A673 (cell line): ENCODE measurements around the gene TELO2. TPM values are rescaled to one million over a fixed set of nuclear protein-coding genes. Genes with fewer than 3 reads are reported as not detected.
A peak's percentile ranks its signal among the peaks of the same experiment; 100 is the strongest.

Experiments used
- BruUV-seq: library from RNA; stranded (reverse); fragments of 400-500 nt; replicated peaks from 2 replicates; lab custom pipeline; 2021; lab: Mats Ljungman, UMichigan
- CTCF ChIA-PET: fragments of 300-600 bp; sonication (Branson Sonifier 250); formaldehyde crosslinking; loops from one replicate; lab custom pipeline; 2022; ENCODE audit warnings: antibody characterized with exemption; lab: Charles Lee
- POLR2A ChIA-PET: fragments of 300-600 bp; sonication (Branson Sonifier 250); formaldehyde crosslinking; loops from one replicate; lab custom pipeline; 2022; ENCODE audit warnings: antibody characterized with exemption; ENCODE audit not compliant: low non-redundant PET; lab: Charles Lee
- DNase-seq: peaks from one replicate; pipeline ENCODE4 v3.0.0-alpha.2; 2015; ENCODE audit warnings: low spot score
- H3K27ac ChIP-seq: fragments of 200-600 bp; sonication (generic); 2 replicates; pipeline ENCODE4 v1.5.1; 2016; ENCODE audit warnings: mixed run types, low read depth, mild to moderate bottlenecking, mixed read lengths, antibody characterized with exemption, low read length; ENCODE audit not compliant: poor library complexity, severe bottlenecking
- H3K27me3 ChIP-seq: fragments of 200-600 bp; sonication (generic); replicated peaks from 2 replicates; pipeline ENCODE4 v1.6.1; 2017; ENCODE audit warnings: mixed run types, low read depth, mild to moderate bottlenecking, mixed read lengths, antibody characterized with exemption, low read length; ENCODE audit not compliant: insufficient read depth, poor library complexity
- H3K36me3 ChIP-seq: fragments of 200-600 bp; sonication (generic); 2 replicates; pipeline ENCODE4 v1.6.1; 2016; ENCODE audit warnings: mixed run types, mild to moderate bottlenecking, mixed read lengths, antibody characterized with exemption, low read length; ENCODE audit not compliant: insufficient read depth, poor library complexity, severe bottlenecking
- H3K4me1 ChIP-seq: fragments of 200-600 bp; sonication (generic); 2 replicates; pipeline ENCODE4 v1.6.1; 2017; ENCODE audit warnings: mixed run types, mild to moderate bottlenecking, mixed read lengths, antibody characterized with exemption, low read length; ENCODE audit not compliant: insufficient read depth, poor library complexity, severe bottlenecking
- H3K4me3 ChIP-seq: fragments of 200-600 bp; sonication (generic); 2 replicates; pipeline ENCODE4 v1.5.1; 2016; ENCODE audit warnings: low read depth, mixed run types, mild to moderate bottlenecking, mixed read lengths, low read length; ENCODE audit not compliant: poor library complexity, severe bottlenecking
- H3K9me3 ChIP-seq: fragments of 200-600 bp; sonication (generic); 2 replicates; pipeline ENCODE4 v1.6.1; 2016; ENCODE audit warnings: mixed run types, low read depth, mild to moderate bottlenecking, mixed read lengths, antibody characterized with exemption, low read length; ENCODE audit not compliant: poor library complexity, severe bottlenecking
- CTCF ChIP-seq: fragments of 300-800, 200-600 bp; sonication (generic); conservative IDR thresholded peaks from 2 replicates; pipeline ENCODE4 v1.5.1; 2017; ENCODE audit warnings: low read depth, mild to moderate bottlenecking, antibody characterized with exemption, low read length, moderate library complexity, mixed read lengths
- EZH2 ChIP-seq: fragments of 200-600 bp; sonication (generic); IDR thresholded peaks from 2 replicates; pipeline ENCODE4 v1.6.1; 2017; ENCODE audit warnings: borderline replicate concordance, low read depth, mild to moderate bottlenecking, mixed read lengths, antibody characterized with exemption, low read length; ENCODE audit not compliant: poor library complexity, severe bottlenecking
- intact Hi-C: fragments of 100-400 bp; cut with micrococcal nuclease; formaldehyde crosslinking; loops from one replicate; pipeline ENCODE4 v1.10.0; 2022; ENCODE audit not compliant: unreplicated experiment
- total RNA-seq: library from RNA; stranded (reverse); gene quantifications from 2 replicates; pipeline ENCODE4 v1.2.3, GENCODE V29; 2021

The TELO2 gene
- total RNA-seq, 1 experiment from 2014 or later = 67.0 TPM

GRCh38 chr16:1491327-1491726 lies 1.8 kb upstream of the TELO2 start:
- ChIA-PET POLR2A (interaction anchor here (0.7 kb wide), 1 partner anchor 103 kb away, joined by 8 read pairs; no protein-coding TSS in a partner anchor), CTCF (no interaction called here)
- H3K27me3 ChIP-seq = no peaks in the 10 kb centered on the region

GRCh38 chr16:1492082-1492922 lies 858 bp upstream of the TELO2 start:
- BruUV-seq = no TSS peak
- TF ChIP-seq CTCF (no peak), EZH2 (no peak)
- DNase-seq = no peak
- H3K27ac ChIP-seq = no peak overlapping the region
- POLR2A ChIA-PET = interaction anchor here (0.7 kb wide), 2 partner anchors 53 to 104 kb away, joined by 5 to 8 read pairs; no protein-coding TSS in a partner anchor
- H3K4me3 ChIP-seq = no peak overlapping the region
- CTCF ChIA-PET = no interaction called here
- peaks cover 6% of the 10 kb centered on the region for H3K36me3 ChIP-seq
- no peaks in the 10 kb centered on the region for H3K9me3 ChIP-seq
- intact Hi-C loops = no loop called here
- peaks cover 3% of the 10 kb centered on the region for H3K4me1 ChIP-seq
- no peaks in the 10 kb centered on the region for H3K27me3 ChIP-seq

More at GRCh38 chr16:1491327-1491726, 1.8 kb upstream of the TELO2 start:
- H3K27ac ChIP-seq = no peak overlapping the region
- H3K4me3 ChIP-seq = no peak overlapping the region
- intact Hi-C loops = no loop called here
- no peaks in the 10 kb centered on the region for H3K9me3 ChIP-seq
- H3K4me1 ChIP-seq = peaks cover 3% of the 10 kb centered on the region
- TF ChIP-seq CTCF = no peak
- TF ChIP-seq EZH2 = no peak
- H3K36me3 ChIP-seq = peaks cover 6% of the 10 kb centered on the region
- no TSS peak for BruUV-seq
- no peak for DNase-seq

GRCh38 chr16:1493746-1494094 lies 560 bp downstream of the TELO2 start:
- Histone ChIP-seq H3K4me3 (peak overlapping the region; percentile 88), H3K27ac (peak overlapping the region; percentile 98), H3K9me3 (no peaks in the 10 kb centered on the region), H3K27me3 (no peaks in the 10 kb centered on the region), H3K4me1 (peaks cover 3% of the 10 kb centered on the region), H3K36me3 (peaks cover 9% of the 10 kb centered on the region)
- TSS peak; percentile 62 for BruUV-seq
- ChIA-PET POLR2A (no interaction called here), CTCF (no interaction called here)
- TF ChIP-seq CTCF (no peak), EZH2 (no peak)
- peak; percentile 40 for DNase-seq
- intact Hi-C loops = no loop called here
